PFSK-1 (cell line): ENCODE results near the gene ACTN4.

ENCODE experiments used
- FOXP2 ChIP-seq: optimal IDR thresholded peaks from 2 replicates; pipeline ENCODE3; 2011; ENCODE audit warnings: borderline replicate concordance, control low read depth, inconsistent platforms; ENCODE audit not compliant: insufficient read depth; ENCODE audit errors: extremely low read length, extremely low read depth
- POLR2AphosphoS5 ChIP-seq: IDR thresholded peaks from 2 replicates; pipeline ENCODE4 v1.6.1; 2012; ENCODE audit warnings: low read depth, mild to moderate bottlenecking, control low read depth, low read length, moderate library complexity
- SIN3A ChIP-seq: IDR thresholded peaks from 2 replicates; pipeline ENCODE4 v1.6.1; 2012; ENCODE audit warnings: mild to moderate bottlenecking, low read length, moderate library complexity, borderline replicate concordance; ENCODE audit not compliant: insufficient read depth
- TAF1 ChIP-seq: IDR thresholded peaks from 2 replicates; pipeline ENCODE4 v1.6.1; 2012; ENCODE audit warnings: low read length, control low read depth, borderline replicate concordance; ENCODE audit not compliant: insufficient read depth
- TF ChIP-seq, protein P1 (sequence below), 2 experiments: IDR thresholded peaks; 2 replicates each; pipeline versions ENCODE4 v1.6.1 to v1.8.0; 2011 to 2012; ENCODE audit warnings: low read depth in 2 of 2, low read length in 2 of 2, control low read depth in 1 of 2, inconsistent platforms in 1 of 2, mild to moderate bottlenecking in 1 of 2, moderate library complexity in 1 of 2; ENCODE audit not compliant: insufficient read depth in 1 of 2

ACTN4 gene

DNA sequence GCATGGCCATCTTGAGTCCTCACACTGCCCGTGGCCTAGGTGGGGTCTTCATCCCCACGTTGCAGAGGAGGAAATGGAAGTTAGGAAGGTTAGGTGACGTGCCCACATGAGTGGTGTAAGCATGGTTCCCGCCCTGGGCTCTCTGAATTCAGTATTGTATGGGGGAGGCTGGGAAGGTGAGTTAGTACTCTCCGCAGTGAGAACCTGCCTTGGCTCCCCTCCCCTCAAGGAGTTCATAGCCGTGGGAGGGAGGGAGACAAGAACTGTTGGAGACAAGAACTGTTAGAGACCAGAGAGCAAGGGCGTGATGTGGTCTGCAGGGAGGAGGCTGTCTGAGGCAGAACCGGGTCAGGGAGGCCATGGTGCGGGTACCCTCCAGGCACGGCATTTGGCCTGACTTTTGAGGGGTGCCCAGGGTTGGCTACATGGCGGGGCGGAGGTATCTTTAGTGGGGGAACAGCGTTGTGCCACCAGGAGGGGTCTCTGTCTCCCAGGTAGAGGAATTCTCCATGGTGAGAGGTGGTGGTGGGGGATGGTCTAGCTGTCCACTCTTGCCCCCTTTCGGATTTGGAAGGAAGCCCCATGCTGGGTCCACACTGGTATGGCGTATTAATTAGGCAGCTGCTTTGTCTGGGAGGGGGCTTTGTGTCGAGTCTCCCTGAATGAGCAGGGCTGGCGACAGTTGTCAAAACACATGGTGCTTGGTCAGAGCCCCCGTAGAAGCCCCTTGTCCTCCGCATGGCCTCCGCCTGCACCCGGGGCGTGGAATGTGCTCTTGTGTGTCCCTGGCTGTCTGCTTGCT is 51.0 kb downstream of the ACTN4 start:
- no peak for TF ChIP-seq TAF1
- TF ChIP-seq, protein P1, sequence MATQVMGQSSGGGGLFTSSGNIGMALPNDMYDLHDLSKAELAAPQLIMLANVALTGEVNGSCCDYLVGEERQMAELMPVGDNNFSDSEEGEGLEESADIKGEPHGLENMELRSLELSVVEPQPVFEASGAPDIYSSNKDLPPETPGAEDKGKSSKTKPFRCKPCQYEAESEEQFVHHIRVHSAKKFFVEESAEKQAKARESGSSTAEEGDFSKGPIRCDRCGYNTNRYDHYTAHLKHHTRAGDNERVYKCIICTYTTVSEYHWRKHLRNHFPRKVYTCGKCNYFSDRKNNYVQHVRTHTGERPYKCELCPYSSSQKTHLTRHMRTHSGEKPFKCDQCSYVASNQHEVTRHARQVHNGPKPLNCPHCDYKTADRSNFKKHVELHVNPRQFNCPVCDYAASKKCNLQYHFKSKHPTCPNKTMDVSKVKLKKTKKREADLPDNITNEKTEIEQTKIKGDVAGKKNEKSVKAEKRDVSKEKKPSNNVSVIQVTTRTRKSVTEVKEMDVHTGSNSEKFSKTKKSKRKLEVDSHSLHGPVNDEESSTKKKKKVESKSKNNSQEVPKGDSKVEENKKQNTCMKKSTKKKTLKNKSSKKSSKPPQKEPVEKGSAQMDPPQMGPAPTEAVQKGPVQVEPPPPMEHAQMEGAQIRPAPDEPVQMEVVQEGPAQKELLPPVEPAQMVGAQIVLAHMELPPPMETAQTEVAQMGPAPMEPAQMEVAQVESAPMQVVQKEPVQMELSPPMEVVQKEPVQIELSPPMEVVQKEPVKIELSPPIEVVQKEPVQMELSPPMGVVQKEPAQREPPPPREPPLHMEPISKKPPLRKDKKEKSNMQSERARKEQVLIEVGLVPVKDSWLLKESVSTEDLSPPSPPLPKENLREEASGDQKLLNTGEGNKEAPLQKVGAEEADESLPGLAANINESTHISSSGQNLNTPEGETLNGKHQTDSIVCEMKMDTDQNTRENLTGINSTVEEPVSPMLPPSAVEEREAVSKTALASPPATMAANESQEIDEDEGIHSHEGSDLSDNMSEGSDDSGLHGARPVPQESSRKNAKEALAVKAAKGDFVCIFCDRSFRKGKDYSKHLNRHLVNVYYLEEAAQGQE (IDR thresholded peaks at IDR 0.05; ENCODE audit: insufficient read depth in 1 of 2, low read depth in 2 of 2, low read length in 2 of 2) = no peak

GRCh38 chr19:38699027-38699346 is 51.5 kb downstream of the ACTN4 start:
- TF ChIP-seq TAF1 (no peak), SIN3A (no peak)

- TF ChIP-seq, protein P1 (IDR thresholded peaks at IDR 0.05; ENCODE audit: insufficient read depth in 1 of 2, low read depth in 2 of 2, low read length in 2 of 2) = no peak
- TF ChIP-seq POLR2AphosphoS5 (no peak), SIN3A (no peak), TAF1 (no peak)
These were observed 52.3 kb downstream of the ACTN4 start for GRCh38 chr19:38699647-38700349.

DNA sequence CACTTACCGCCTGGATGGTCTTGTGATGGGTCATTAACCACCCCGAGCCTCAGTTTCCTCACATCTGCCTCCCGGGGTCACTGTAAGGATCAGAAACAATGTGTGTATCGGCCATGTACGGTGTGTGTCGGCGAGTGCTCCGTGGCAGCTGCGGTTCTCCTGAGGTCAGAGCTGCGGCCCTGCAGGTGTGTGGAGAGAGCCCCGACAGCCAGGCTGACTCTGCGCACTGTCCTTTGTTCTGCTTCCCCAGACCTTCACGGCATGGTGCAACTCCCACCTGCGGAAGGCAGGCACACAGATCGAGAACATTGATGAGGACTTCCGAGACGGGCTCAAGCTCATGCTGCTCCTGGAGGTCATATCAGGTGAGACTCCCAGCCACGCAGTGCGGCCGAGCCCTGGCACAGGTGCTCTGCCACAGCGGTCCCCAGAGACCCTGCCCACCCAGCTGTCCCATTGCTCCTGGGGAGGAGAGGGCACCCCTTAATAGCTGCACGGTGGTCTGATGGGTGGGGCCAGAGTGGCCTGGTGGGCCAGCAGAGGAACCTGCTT is 53.0 kb downstream of the ACTN4 start:
- no peak for TF ChIP-seq POLR2AphosphoS5
- no peak for TF ChIP-seq FOXP2

GRCh38 chr19:38700902-38701454 is 53.5 kb downstream of the ACTN4 start:
- TF ChIP-seq, protein P1 (IDR thresholded peaks at IDR 0.05; ENCODE audit: insufficient read depth in 1 of 2, low read depth in 2 of 2, low read length in 2 of 2) = no peak
- TF ChIP-seq FOXP2 = no peak
- TF ChIP-seq SIN3A = no peak
- TF ChIP-seq TAF1 = no peak
- TF ChIP-seq POLR2AphosphoS5 = no peak

DNA sequence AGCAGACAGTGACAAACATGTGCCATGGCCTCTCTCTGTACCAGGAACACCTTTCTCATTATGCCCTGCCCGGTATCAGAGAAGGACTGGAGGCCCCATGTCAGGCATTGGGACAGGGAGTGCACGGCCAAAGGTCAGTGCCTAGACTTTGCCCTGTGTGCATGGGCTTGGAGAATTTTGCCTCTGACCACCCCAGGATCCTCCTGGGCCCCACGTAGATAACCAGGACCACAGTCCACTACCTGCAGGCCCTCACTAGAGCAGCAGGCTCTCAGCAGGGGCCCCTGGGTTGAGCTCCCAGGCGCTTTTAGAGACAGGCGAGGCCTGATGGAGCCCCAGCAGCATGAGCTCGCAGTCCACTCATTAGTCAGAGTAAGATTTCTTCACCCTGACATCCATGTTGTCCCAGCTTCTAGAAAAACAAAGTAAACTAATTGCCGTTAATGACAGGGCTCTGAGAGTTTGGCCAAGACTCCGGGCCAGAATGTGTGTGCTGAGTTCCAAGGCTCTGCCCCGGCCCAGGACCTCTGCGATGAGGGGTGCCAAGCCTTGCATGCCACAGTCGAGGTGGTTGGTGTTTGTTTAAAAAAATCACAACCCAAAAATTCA is 54.1 kb downstream of the ACTN4 start:
- TF ChIP-seq TAF1 = no peak
- TF ChIP-seq, protein P1 (IDR thresholded peaks at IDR 0.05; ENCODE audit: insufficient read depth in 1 of 2, low read depth in 2 of 2, low read length in 2 of 2) = no peak
- TF ChIP-seq POLR2AphosphoS5 = no peak
- no peak for TF ChIP-seq FOXP2
- no peak for TF ChIP-seq SIN3A
